ENCODE data around the gene NDRG4. TPM values are rescaled to one million over a fixed set of nuclear protein-coding genes. Genes with fewer than 3 reads are reported as not detected.

NDRG4 gene
- total RNA-seq, 1 experiment from 2014 or later = not detected

GRCh38 chr16:58507195-58507962 is 7.4 kb downstream of the NDRG4 start:
- Mint-ChIP-seq H3K4me1 (ENCODE audit: insufficient read depth, unreplicated experiment) (no peaks in the 10 kb centered on the region), H3K36me3 (ENCODE audit: insufficient read depth, unreplicated experiment) (peaks cover 4% of the 10 kb centered on the region), H3K27me3 (ENCODE audit: insufficient read depth, unreplicated experiment) (no peaks in the 10 kb centered on the region), H3K9me3 (ENCODE audit: unreplicated experiment) (no peaks in the 10 kb centered on the region), H3K4me3 (ENCODE audit: unreplicated experiment) (no peak overlapping the region), H3K27ac (ENCODE audit: low read depth, unreplicated experiment) (no peak overlapping the region)
- DNase-seq (ENCODE audit: unreplicated experiment) = no peak
- no TSS peak for BruUV-seq (replicated peaks)
- ChIA-PET POLR2A (interaction anchor here (1.0 kb wide), 1 partner anchor 81 kb away, joined by 4 read pairs; no protein-coding TSS in a partner anchor), CTCF (interaction anchor here (0.6 to 1.2 kb wide), 2 partner anchors 12 to 140 kb away, joined by 3 to 4 read pairs; no protein-coding TSS in a partner anchor)
- intact Hi-C loops (cut with micrococcal nuclease) = no loop called here
- TF ChIP-seq CTCF (IDR thresholded peaks at IDR 0.05; ENCODE audit: unreplicated experiment) = no peak

GRCh38 chr16:58507963-58508670 is 8.2 kb downstream of the NDRG4 start:
- ChIA-PET CTCF (interaction anchor here (0.5 to 2.1 kb wide), 2 partner anchors 20 to 172 kb away, joined by 3 to 10 read pairs; no protein-coding TSS in a partner anchor), POLR2A (no interaction called here)
- Mint-ChIP-seq H3K27ac (ENCODE audit: low read depth, unreplicated experiment) (no peak overlapping the region), H3K36me3 (ENCODE audit: insufficient read depth, unreplicated experiment) (peaks cover 4% of the 10 kb centered on the region), H3K9me3 (ENCODE audit: unreplicated experiment) (no peaks in the 10 kb centered on the region), H3K4me1 (ENCODE audit: insufficient read depth, unreplicated experiment) (no peaks in the 10 kb centered on the region), H3K27me3 (ENCODE audit: insufficient read depth, unreplicated experiment) (no peaks in the 10 kb centered on the region), H3K4me3 (ENCODE audit: unreplicated experiment) (no peak overlapping the region)
- TF ChIP-seq CTCF (IDR thresholded peaks at IDR 0.05; ENCODE audit: unreplicated experiment) = no peak
- intact Hi-C loops (cut with micrococcal nuclease) = no loop called here
- BruUV-seq (replicated peaks) = no TSS peak
- no peak for DNase-seq (ENCODE audit: unreplicated experiment)

GRCh38 chr16:58508671-58509251 is 8.8 kb downstream of the NDRG4 start:
- H3K36me3 Mint-ChIP-seq (ENCODE audit: insufficient read depth, unreplicated experiment) = peaks cover 4% of the 10 kb centered on the region
- ChIA-PET POLR2A (no interaction called here), CTCF (interaction anchor here (0.5 to 2.1 kb wide), 2 partner anchors 21 to 172 kb away, joined by 3 to 10 read pairs; no protein-coding TSS in a partner anchor)
- no peak for DNase-seq (ENCODE audit: unreplicated experiment)
- H3K9me3 Mint-ChIP-seq (ENCODE audit: unreplicated experiment) = no peaks in the 10 kb centered on the region
- intact Hi-C loops (cut with micrococcal nuclease) = no loop called here
- no peak overlapping the region for H3K27ac Mint-ChIP-seq (ENCODE audit: low read depth, unreplicated experiment)
- H3K4me3 Mint-ChIP-seq (ENCODE audit: unreplicated experiment) = no peak overlapping the region
- BruUV-seq (replicated peaks) = no TSS peak
- H3K27me3 Mint-ChIP-seq (ENCODE audit: insufficient read depth, unreplicated experiment) = no peaks in the 10 kb centered on the region
- H3K4me1 Mint-ChIP-seq (ENCODE audit: insufficient read depth, unreplicated experiment) = peaks cover 1% of the 10 kb centered on the region
- no peak for TF ChIP-seq CTCF (IDR thresholded peaks at IDR 0.05; ENCODE audit: unreplicated experiment)

Measured in MCF 10A (cell line).